ENCODE results near the gene CAMK1D. TPM values are rescaled to one million over a fixed set of nuclear protein-coding genes. Genes with fewer than 3 reads are reported as not detected.

CAMK1D gene
- total and polyA plus RNA-seq, 2 of the 8 experiments (the other 6 are each of a cell fraction or from before 2014, with no cell fraction given): 3.5 to 10.6 TPM

- H2BK12ac ChIP-seq (ENCODE audit: low read depth, low read length): no peak overlapping the region
- H3K4me2 ChIP-seq (ENCODE audit: insufficient read depth in 1 of 2, low read depth in 2 of 2, low read length in 2 of 2): no peak overlapping the region
- H4K91ac ChIP-seq (replicated peaks; ENCODE audit: insufficient read length, low read length): no peak overlapping the region
- H2BK5ac ChIP-seq (ENCODE audit: low read depth, low read length): 0 out of 2 replicates have a peak overlapping the region, but pooled peaks have one; percentile 24
- DNase-seq (ENCODE audit: low read depth in 1 of 2, low spot score in 2 of 2) (no peak), FAIRE-seq (no peak)
- no peak overlapping the region for H4K8ac ChIP-seq (ENCODE audit: extremely low read depth, insufficient read depth, low read length)
- no peak overlapping the region for H2BK120ac ChIP-seq (replicated peaks; ENCODE audit: low read depth, low read length)
- no peak overlapping the region for H3K4me3 ChIP-seq (ENCODE audit: extremely low read depth in 1 of 4, insufficient read depth in 2 of 4, low read depth in 3 of 4, low read length in 4 of 4)
- no peak overlapping the region for H3K56ac ChIP-seq (replicated peaks; ENCODE audit: insufficient read length, low read depth, low read length)
- no peaks in the 10 kb centered on the region for H3K79me2 ChIP-seq (ENCODE audit: control insufficient read depth in 1 of 2, insufficient read depth in 2 of 2, low read length in 2 of 2)
- H4K20me1 ChIP-seq (replicated peaks in 1 of 2; ENCODE audit: control insufficient read depth in 1 of 2, insufficient read depth in 2 of 2, low read length in 2 of 2): no peaks in the 10 kb centered on the region
- no peak overlapping the region for H4K5ac ChIP-seq (ENCODE audit: insufficient read length, low read depth, low read length)
- peaks cover 0 to 1% (median 0%) of the 10 kb centered on the region in 4 experiments; a peak in 3 of 7 replicates for H3K4me1 ChIP-seq (replicated peaks in 1 of 4; ENCODE audit: control insufficient read depth in 3 of 4, insufficient read depth in 4 of 4, low read length in 3 of 4)
- H3K14ac ChIP-seq (ENCODE audit: insufficient read length): no peak overlapping the region
- no peaks in the 10 kb centered on the region for H3K9me3 ChIP-seq (ENCODE audit: insufficient read depth in 2 of 2, low read depth in 1 of 2, low read length in 1 of 2)
- H2AK5ac ChIP-seq (ENCODE audit: low read depth, low read length): no peak overlapping the region
- no peak overlapping the region for H3K27ac ChIP-seq (ENCODE audit: low read depth, low read length)
- no peaks in the 10 kb centered on the region for H3K23me2 ChIP-seq (ENCODE audit: low read depth, low read length)
- H2BK15ac ChIP-seq (ENCODE audit: low read length): no peak overlapping the region
- ChIA-PET POLR2A (ENCODE audit: partially characterized antibody) (no interaction called here), CTCF (ENCODE audit: partially characterized antibody) (interaction anchor here (0.7 to 1.2 kb wide), 3 partner anchors 17 to 252 kb away, joined by 3 read pairs; no protein-coding TSS in a partner anchor)
- H3K23ac ChIP-seq (ENCODE audit: insufficient read length): no peak overlapping the region
- no peaks in the 10 kb centered on the region for H3K79me1 ChIP-seq (ENCODE audit: low read depth, low read length)
- H3K27me3 ChIP-seq (replicated peaks in 1 of 4; ENCODE audit: control insufficient read depth in 3 of 4, extremely low read depth in 1 of 4, insufficient read depth in 3 of 4, low read length in 3 of 4): no peaks in the 10 kb centered on the region
- H3K18ac ChIP-seq (ENCODE audit: extremely low read depth, low read length): no peak overlapping the region
- no peak overlapping the region for H2AFZ ChIP-seq (ENCODE audit: low read length)
- H3K9ac ChIP-seq (replicated peaks in 1 of 4; ENCODE audit: extremely low read depth in 1 of 4, low read depth in 3 of 4, low read length in 3 of 4): no peak overlapping the region
- H3K36me3 ChIP-seq (ENCODE audit: control insufficient read depth in 2 of 4, insufficient read depth in 4 of 4, low read length in 3 of 4): no peaks in the 10 kb centered on the region
- 90% methylated on average over 17 of the region's 17 CpGs; no CpG with 5 or more reads in 1 of the 2 experiments for WGBS, 2 experiments (ENCODE audit: extremely low coverage in 1 of 2, insufficient coverage in 1 of 2, insufficient read length in 1 of 2, insufficient replicate concordance in 2 of 2, low coverage in 1 of 2, low lambda C conversion rate in 2 of 2, missing lambda C conversion rate in 1 of 2)
- no peak overlapping the region for H3K4ac ChIP-seq (replicated peaks; ENCODE audit: insufficient read length, low read depth, low read length)
- no peak overlapping the region for H2BK20ac ChIP-seq (ENCODE audit: low read length)
- no peak for TF ChIP-seq RXRA (IDR thresholded peaks at IDR 0.05; ENCODE audit: insufficient read depth, low read depth, low read length)
- TF ChIP-seq CHD1 (IDR thresholded peaks at IDR 0.05; ENCODE audit: low read depth, low read length): no peak
- TF ChIP-seq SRF (IDR thresholded peaks at IDR 0.05; ENCODE audit: low read depth, low read length): no peak
- TF ChIP-seq CTCF (IDR thresholded peaks at IDR 0.05; ENCODE audit: control extremely low read depth in 1 of 3, insufficient read depth in 1 of 3, low read depth in 1 of 3, low read length in 3 of 3): no peak
- TF ChIP-seq KDM1A (IDR thresholded peaks at IDR 0.05; ENCODE audit: borderline replicate concordance, low read length): no peak
- TF ChIP-seq GABPA (IDR thresholded peaks at IDR 0.05; ENCODE audit: borderline replicate concordance, insufficient read depth, low read length): no peak
- no peak for TF ChIP-seq POLR2A (IDR thresholded peaks at IDR 0.05; ENCODE audit: control extremely low read depth in 1 of 2, low read depth in 2 of 2, low read length in 2 of 2)
- no peak for TF ChIP-seq TEAD4 (IDR thresholded peaks at IDR 0.05; ENCODE audit: low read depth, low read length)
- TF ChIP-seq TBP (IDR thresholded peaks at IDR 0.05; ENCODE audit: low read depth, low read length): no peak
- TF ChIP-seq TAF1 (IDR thresholded peaks at IDR 0.05; ENCODE audit: low read depth, low read length): no peak
Measured at GRCh38 chr10:12466704-12467305, 117.5 kb downstream of the CAMK1D start.

Data from H1 (cell line).